ENCODE data around the gene CYP2W1. TPM values are rescaled to one million over a fixed set of nuclear protein-coding genes. Genes with fewer than 3 reads are reported as not detected.

CYP2W1 gene
- total and polyA plus RNA-seq, 10 donors = 0.05 to 1.2 (median 0.39) TPM; not detected in 2

- peaks cover 0 to 12% (median 0%) of the 10 kb centered on the region in 6 donors for H3K36me3 ChIP-seq
- TF ChIP-seq, protein P1, sequence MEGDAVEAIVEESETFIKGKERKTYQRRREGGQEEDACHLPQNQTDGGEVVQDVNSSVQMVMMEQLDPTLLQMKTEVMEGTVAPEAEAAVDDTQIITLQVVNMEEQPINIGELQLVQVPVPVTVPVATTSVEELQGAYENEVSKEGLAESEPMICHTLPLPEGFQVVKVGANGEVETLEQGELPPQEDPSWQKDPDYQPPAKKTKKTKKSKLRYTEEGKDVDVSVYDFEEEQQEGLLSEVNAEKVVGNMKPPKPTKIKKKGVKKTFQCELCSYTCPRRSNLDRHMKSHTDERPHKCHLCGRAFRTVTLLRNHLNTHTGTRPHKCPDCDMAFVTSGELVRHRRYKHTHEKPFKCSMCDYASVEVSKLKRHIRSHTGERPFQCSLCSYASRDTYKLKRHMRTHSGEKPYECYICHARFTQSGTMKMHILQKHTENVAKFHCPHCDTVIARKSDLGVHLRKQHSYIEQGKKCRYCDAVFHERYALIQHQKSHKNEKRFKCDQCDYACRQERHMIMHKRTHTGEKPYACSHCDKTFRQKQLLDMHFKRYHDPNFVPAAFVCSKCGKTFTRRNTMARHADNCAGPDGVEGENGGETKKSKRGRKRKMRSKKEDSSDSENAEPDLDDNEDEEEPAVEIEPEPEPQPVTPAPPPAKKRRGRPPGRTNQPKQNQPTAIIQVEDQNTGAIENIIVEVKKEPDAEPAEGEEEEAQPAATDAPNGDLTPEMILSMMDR (IDR thresholded peaks at IDR 0.05 in 8 of 11, conservative IDR thresholded peaks at IDR 0.05 in 3 of 11) = no peak
- TF ChIP-seq POLR2A (IDR thresholded peaks at IDR 0.05) (no peak), POLR2AphosphoS5 (IDR thresholded peaks at IDR 0.05) (no peak)
- peaks cover 0 to 28% (median 12%) of the 10 kb centered on the region in 6 donors for H3K4me1 ChIP-seq
- H3K27ac ChIP-seq = no peak overlapping the region
- no peaks in the 10 kb centered on the region for H3K9me3 ChIP-seq
- peaks cover 0 to 17% (median 3%) of the 10 kb centered on the region in 7 donors for H3K27me3 ChIP-seq (replicated peaks in 1 of 7)
- 90 to 93% (median 91%) methylated on average over 36 to 37 of the region's 37 CpGs for WGBS, 5 donors
- no peak overlapping the region for H3K4me3 ChIP-seq
- intact Hi-C loops (cut with DNase I; ENCODE audit: low total_unique reads) = no loop called here
- peak; percentile 61 for DNase-seq
Measured at GRCh38 chr7:947391-948210, 35.4 kb upstream of the CYP2W1 start.

DNA sequence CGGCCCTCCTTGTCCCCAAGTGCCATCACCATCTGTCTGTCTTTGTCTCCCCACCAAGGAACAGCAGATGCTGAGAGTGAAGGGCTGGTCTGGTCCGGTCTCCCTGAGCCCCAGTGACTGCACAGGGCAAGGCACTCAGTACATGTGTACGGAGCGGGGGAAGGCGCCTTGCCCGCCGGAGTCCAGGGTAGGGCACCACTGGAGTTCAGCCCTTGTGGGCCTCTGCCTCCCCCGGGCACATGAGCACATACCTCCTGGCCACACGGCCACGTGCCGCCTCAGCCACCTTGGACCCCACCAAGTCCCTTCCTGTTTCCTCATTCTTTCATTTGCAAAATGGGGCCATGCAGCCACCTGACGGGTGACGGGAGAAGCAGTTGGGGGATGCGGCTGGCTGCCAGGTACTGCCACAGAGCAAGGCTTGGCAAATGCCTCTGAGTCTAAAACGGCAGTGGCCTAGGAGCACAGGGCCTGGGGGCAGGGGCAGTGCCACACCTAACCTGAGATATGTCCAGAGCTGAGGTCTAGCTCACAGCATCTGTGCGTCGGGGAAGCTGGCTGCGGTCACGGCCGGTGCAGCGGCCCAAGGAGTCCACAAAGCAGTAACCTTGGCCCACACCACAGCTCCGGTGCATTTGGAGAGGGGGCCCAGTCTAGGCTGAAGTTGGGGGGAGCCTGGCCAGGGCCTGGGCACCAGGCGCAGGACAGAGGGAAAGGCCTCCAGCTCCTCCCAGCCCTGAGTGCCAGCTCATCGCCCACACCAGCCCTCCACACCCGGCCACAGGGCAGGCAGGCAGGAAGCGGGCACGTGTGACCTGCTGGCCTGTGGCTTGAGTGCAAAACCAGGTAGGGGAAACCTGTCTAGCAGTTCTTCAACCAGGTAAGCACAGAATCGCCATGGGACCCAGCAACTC is 33.7 kb upstream of the CYP2W1 start:
- peak; percentile 70 for DNase-seq
- Histone ChIP-seq H3K4me3 (no peak overlapping the region), H3K4me1 (peaks cover 6 to 42% (median 26%) of the 10 kb centered on the region in 6 donors), H3K9me3 (no peaks in the 10 kb centered on the region), H3K27ac (no peak overlapping the region), H3K27me3 (replicated peaks in 1 of 7) (peaks cover 0 to 33% (median 14%) of the 10 kb centered on the region in 7 donors), H3K36me3 (peaks cover 0 to 12% (median 0%) of the 10 kb centered on the region in 6 donors)
- WGBS, 5 donors = 68 to 87% (median 76%) methylated on average over 17 to 28 of the region's 28 CpGs
- intact Hi-C loops (cut with DNase I; ENCODE audit: low total_unique reads) = no loop called here
- TF ChIP-seq POLR2AphosphoS5 (IDR thresholded peaks at IDR 0.05) (peak in 1 of 3 donors; percentile 5), POLR2A (IDR thresholded peaks at IDR 0.05) (no peak)
- TF ChIP-seq, protein P1 (IDR thresholded peaks at IDR 0.05 in 8 of 11, conservative IDR thresholded peaks at IDR 0.05 in 3 of 11) = no peak

DNA sequence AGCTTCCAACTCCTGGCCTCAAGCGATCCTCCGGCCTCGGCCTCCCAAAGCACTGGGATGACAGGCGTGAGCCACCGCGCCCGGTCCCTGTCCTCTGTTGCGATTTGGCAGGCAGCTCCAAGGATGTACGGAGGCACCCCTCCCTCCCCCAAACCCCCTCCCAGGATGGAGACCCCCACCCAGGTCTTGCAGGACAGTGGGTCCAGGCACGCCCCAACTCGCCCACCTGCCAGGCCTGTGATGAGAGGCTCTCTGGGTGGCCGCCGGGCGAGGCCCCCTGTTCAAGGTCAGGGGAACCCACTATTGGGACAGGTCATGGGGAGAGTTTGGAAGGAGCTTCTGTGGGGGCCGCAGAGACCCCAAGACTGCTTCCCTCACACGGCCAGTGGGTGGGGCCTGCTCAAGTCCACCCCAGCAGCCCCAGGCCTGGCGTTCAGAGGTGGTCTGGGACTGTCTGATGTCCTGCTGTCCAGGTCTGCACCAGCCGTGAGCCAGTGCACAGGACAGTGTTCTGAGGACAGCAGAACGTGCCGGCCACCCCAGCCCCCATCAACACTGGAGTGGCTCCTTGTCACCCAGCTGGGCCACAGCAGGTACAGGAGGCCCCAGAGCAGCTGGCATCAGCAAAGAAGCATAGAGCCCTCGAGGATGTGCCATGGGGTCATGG is 31.0 kb upstream of the CYP2W1 start:
- DNase-seq = peak; percentile 77
- H3K4me3 ChIP-seq = no peak overlapping the region
- no peak overlapping the region for H3K27ac ChIP-seq
- peaks cover 0 to 12% (median 0%) of the 10 kb centered on the region in 6 donors for H3K36me3 ChIP-seq
- intact Hi-C loops (cut with DNase I; ENCODE audit: low total_unique reads) = loop anchor here (10.0 kb wide), 1 partner anchor 47 kb away; no protein-coding TSS in a partner anchor
- WGBS, 5 donors = 87 to 94% (median 93%) methylated on average over 6 to 21 of the region's 21 CpGs
- no peak for TF ChIP-seq POLR2A (IDR thresholded peaks at IDR 0.05)
- TF ChIP-seq, protein P1 (IDR thresholded peaks at IDR 0.05 in 8 of 11, conservative IDR thresholded peaks at IDR 0.05 in 3 of 11) = no peak
- no peak for TF ChIP-seq POLR2AphosphoS5 (IDR thresholded peaks at IDR 0.05)
- H3K4me1 ChIP-seq = peaks cover 6 to 59% (median 33%) of the 10 kb centered on the region in 6 donors
- H3K9me3 ChIP-seq = no peaks in the 10 kb centered on the region
- H3K27me3 ChIP-seq (replicated peaks in 1 of 7) = peaks cover 0 to 50% (median 22%) of the 10 kb centered on the region in 7 donors
